Hepatocyte (in vitro differentiated cells): Measurements from ENCODE around the gene SLC16A8. TPM values are rescaled to one million over a fixed set of nuclear protein-coding genes. Genes with fewer than 3 reads are reported as not detected.

Source experiments
- DNase-seq: peaks from one replicate; pipeline ENCODE4 v3.0.0-alpha.2; 2016; ENCODE audit warnings: low spot score
- H2AFZ ChIP-seq: fragments of 200-600 bp; sonication (generic); 2 replicates; pipeline ENCODE4 v1.6.0; 2016; ENCODE audit warnings: antibody characterized with exemption, mild to moderate bottlenecking
- H3K27ac ChIP-seq: fragments of 200-600 bp; sonication (generic); 2 replicates; pipeline ENCODE4 v1.5.1; 2016; ENCODE audit warnings: mild to moderate bottlenecking
- H3K27me3 ChIP-seq: fragments of 200-600 bp; sonication (generic); 2 replicates; pipeline ENCODE4 v1.6.1; 2016
- H3K36me3 ChIP-seq: fragments of 200-600 bp; sonication (generic); replicated peaks from 2 replicates; pipeline ENCODE4 v1.5.1; 2016; ENCODE audit warnings: low read depth; ENCODE audit not compliant: insufficient read depth
- H3K4me1 ChIP-seq: fragments of 200-600 bp; sonication (generic); 2 replicates; pipeline ENCODE4 v1.5.1; 2016; ENCODE audit warnings: mild to moderate bottlenecking, moderate library complexity; ENCODE audit not compliant: insufficient read depth
- H3K4me2 ChIP-seq: fragments of 200-600 bp; sonication (generic); 2 replicates; pipeline ENCODE4 v1.6.0; 2016
- H3K4me3 ChIP-seq: fragments of 200-600 bp; sonication (generic); 2 replicates; pipeline ENCODE4 v1.5.1; 2016; ENCODE audit warnings: mild to moderate bottlenecking
- H3K79me2 ChIP-seq: fragments of 200-600 bp; sonication (generic); 2 replicates; pipeline ENCODE4 v1.6.0; 2017; ENCODE audit warnings: mild to moderate bottlenecking
- H3K9me2 ChIP-seq: fragments of 200-600 bp; sonication (generic); replicated peaks from 2 replicates; pipeline ENCODE4 v1.6.0; 2017; ENCODE audit warnings: mild to moderate bottlenecking; ENCODE audit not compliant: insufficient read depth
- H3K9me3 ChIP-seq: fragments of 200-600 bp; sonication (generic); 2 replicates; pipeline ENCODE4 v1.5.1; 2016; ENCODE audit warnings: low read depth, mild to moderate bottlenecking
- H4K20me1 ChIP-seq: fragments of 200-600 bp; sonication (generic); 2 replicates; pipeline ENCODE4 v1.6.0; 2016; ENCODE audit warnings: mild to moderate bottlenecking; ENCODE audit not compliant: insufficient read depth, poor library complexity, severe bottlenecking
- CTCF ChIP-seq: fragments of 200-600 bp; sonication (generic); IDR thresholded peaks from 2 replicates; pipeline ENCODE4 v1.5.1; 2016; ENCODE audit warnings: antibody characterized with exemption, mild to moderate bottlenecking; ENCODE audit not compliant: poor library complexity
- EZH2 ChIP-seq: fragments of 200-600 bp; sonication (generic); IDR thresholded peaks from 2 replicates; pipeline ENCODE4 v1.6.1; 2016; ENCODE audit warnings: antibody characterized with exemption, mild to moderate bottlenecking, borderline replicate concordance
- EZH2phosphoT487 ChIP-seq: fragments of 200-600 bp; sonication (generic); IDR thresholded peaks from one replicate; pipeline ENCODE4 v1.6.1; 2018; ENCODE audit warnings: antibody characterized with exemption, mild to moderate bottlenecking, low read depth, moderate library complexity; ENCODE audit not compliant: unreplicated experiment, severe bottlenecking
- WGBS: methylation state at CpG from one replicate; pipeline ENCODE4 v1.1.6; 2016; ENCODE audit warnings: low lambda C conversion rate; ENCODE audit errors: missing lambda C conversion rate; 5-methylcytosine and 5-hydroxymethylcytosine counted together
- polyA plus RNA-seq: library from polyadenylated mRNA; unstranded; fragments of >200 nt; fragmentation: Nextera tagmentation; extraction: Ambion mirVana; gene quantifications from 2 replicates; pipeline ENCODE4 v1.2.1, GENCODE V29; 2016
- total RNA-seq: library from RNA; depleted of rRNA; stranded (reverse); fragments of >200 nt; gene quantifications from 2 replicates; pipeline ENCODE4 v1.2.3, GENCODE V29; 2014

Gene SLC16A8
- total and polyA plus RNA-seq, 2 experiments from 2014 or later = 0.63 TPM; not detected in 1

GRCh38 chr22:38042488-38042790 is 41.5 kb downstream of the SLC16A8 start:
- no peaks in the 10 kb centered on the region for H3K9me3 ChIP-seq
- no peaks in the 10 kb centered on the region for H3K4me1 ChIP-seq
- no peaks in the 10 kb centered on the region for H3K9me2 ChIP-seq
- H3K27ac ChIP-seq = no peak overlapping the region
- no peaks in the 10 kb centered on the region for H3K79me2 ChIP-seq
- H2AFZ ChIP-seq = no peak overlapping the region
- H3K27me3 ChIP-seq = no peaks in the 10 kb centered on the region
- DNase-seq = no peak
- H3K4me3 ChIP-seq = no peak overlapping the region
- H3K4me2 ChIP-seq = no peak overlapping the region
- no peaks in the 10 kb centered on the region for H3K36me3 ChIP-seq
- WGBS = 78% methylated on average over 1 of the region's 1 CpG
- H4K20me1 ChIP-seq = no peaks in the 10 kb centered on the region
- TF ChIP-seq EZH2 = no peak
- TF ChIP-seq CTCF = no peak
- no peak for TF ChIP-seq EZH2phosphoT487

- DNase-seq = no peak
- no peaks in the 10 kb centered on the region for H3K9me2 ChIP-seq
- H4K20me1 ChIP-seq = no peaks in the 10 kb centered on the region
- H3K27me3 ChIP-seq = no peaks in the 10 kb centered on the region
- H3K4me3 ChIP-seq = no peak overlapping the region
- WGBS = 89% methylated on average over 5 of the region's 5 CpGs
- H3K36me3 ChIP-seq = no peaks in the 10 kb centered on the region
- TF ChIP-seq CTCF (no peak), EZH2 (no peak), EZH2phosphoT487 (no peak)
- H3K79me2 ChIP-seq = no peaks in the 10 kb centered on the region
- no peak overlapping the region for H2AFZ ChIP-seq
- no peaks in the 10 kb centered on the region for H3K9me3 ChIP-seq
- no peaks in the 10 kb centered on the region for H3K4me1 ChIP-seq
- no peak overlapping the region for H3K4me2 ChIP-seq
- no peak overlapping the region for H3K27ac ChIP-seq
These were observed 42.1 kb downstream of the SLC16A8 start for GRCh38 chr22:38041760-38042487.

- 83% methylated on average over 19 of the region's 20 CpGs for whole genome bisulfite sequencing
- TF ChIP-seq EZH2 (no peak), CTCF (no peak), EZH2phosphoT487 (no peak)
- no peaks in the 10 kb centered on the region for H3K36me3 ChIP-seq
These were observed 42.8 kb downstream of the SLC16A8 start for GRCh38 chr22:38040953-38041759.

More at GRCh38 chr22:38040953-38041759, 42.8 kb downstream of the SLC16A8 start:
- H3K4me2 ChIP-seq = no peak overlapping the region
- no peak overlapping the region for H3K4me3 ChIP-seq
- H3K9me3 ChIP-seq = no peaks in the 10 kb centered on the region
- no peaks in the 10 kb centered on the region for H3K4me1 ChIP-seq
- no peak for DNase-seq
- no peaks in the 10 kb centered on the region for H3K27me3 ChIP-seq
- H3K27ac ChIP-seq = no peak overlapping the region
- H3K79me2 ChIP-seq = no peaks in the 10 kb centered on the region
- no peaks in the 10 kb centered on the region for H4K20me1 ChIP-seq
- H3K9me2 ChIP-seq = no peaks in the 10 kb centered on the region
- no peak overlapping the region for H2AFZ ChIP-seq
